K562 (cell line): ENCODE data around the gene MCMBP. TPM values are rescaled to one million over a fixed set of nuclear protein-coding genes. Genes with fewer than 3 reads are reported as not detected.
"Not testable (repeated sequence)": the region's sequence is repeated elsewhere in the genome, so short reads cannot be mapped to it uniquely, and the experiment has no call there.

Experiments
- ATAC-seq: fragments of 200-7000 bp; cut with Tn5 transposase; 3 replicates; pipeline ENCODE4 v1.9.1; 2020; ENCODE audit warnings: moderate library complexity
- BruUV-seq: library from RNA; stranded (reverse); fragments of 400-500 nt; replicated peaks from 2 replicates; lab custom pipeline; 2021; lab: Mats Ljungman, UMichigan
- CTCF ChIA-PET: fragments of 300-600 bp; formaldehyde crosslinking; extraction: SDS; loops from one replicate; lab custom pipeline; 2021; ENCODE audit warnings: low intra/inter-chr PET ratio; lab: Yijun Ruan, JAX
- POLR2A ChIA-PET: fragments of 300-600, 350-650 bp; sonication (Branson Sonifier 250); formaldehyde crosslinking; extraction: SDS; loops from one replicate; lab custom pipeline; 2021; ENCODE audit warnings: antibody characterized with exemption, inconsistent platforms; lab: Yijun Ruan, JAX
- DNase-seq, 4 experiments: peaks; one replicate each; pipeline versions ENCODE4 v3.0.0 to v3.0.0-alpha.2; 2011 to 2018; ENCODE audit warnings: low spot score in 3 of 4, mixed read lengths in 3 of 4; ENCODE audit errors: extremely low read depth in 1 of 4
- FAIRE-seq: peaks from 2 replicates; lab custom pipeline; 2011; peaks lifted over from hg19 to GRCh38; lab: Jason Lieb, UNC
- H2AFZ ChIP-seq: 2 replicates; pipeline ENCODE4 v1.6.0; 2011; ENCODE audit warnings: low read depth, low read length, control low read depth, inconsistent platforms
- H3K27ac ChIP-seq: fragments of 200-600 bp; 3 replicates; pipeline ENCODE4 v1.8.0; 2011; ENCODE audit warnings: low read depth, mild to moderate bottlenecking, control low read depth, inconsistent platforms, low read length, moderate library complexity, mixed read lengths; ENCODE audit errors: extremely low read depth
- H3K27me3 ChIP-seq, 2 experiments: fragments of 300-600 bp in 1 of 2; 2 replicates in 1 of 2; 3 replicates in 1 of 2; pipeline versions ENCODE4 v1.6.0 to v1.8.0; 2011; ENCODE audit warnings: inconsistent platforms in 2 of 2, low read length in 2 of 2, mild to moderate bottlenecking in 1 of 2, mixed read lengths in 1 of 2, moderate library complexity in 1 of 2; ENCODE audit not compliant: control insufficient read depth in 2 of 2, insufficient read depth in 2 of 2
- H3K36me3 ChIP-seq: fragments of 300-600 bp; 3 replicates; pipeline ENCODE4 v1.8.0; 2011; ENCODE audit warnings: mild to moderate bottlenecking, low read length, inconsistent platforms; ENCODE audit not compliant: control insufficient read depth, insufficient read depth
- H3K4me1 ChIP-seq, 2 experiments: fragments of 200-600 bp in 1 of 2; replicated peaks in 1 of 2; 2 replicates in 1 of 2; 3 replicates in 1 of 2; pipeline versions ENCODE4 v1.5.1 to v1.8.0; 2011; ENCODE audit warnings: inconsistent platforms in 2 of 2, low read length in 2 of 2, mild to moderate bottlenecking in 1 of 2, mixed read lengths in 1 of 2, moderate library complexity in 1 of 2; ENCODE audit not compliant: control insufficient read depth in 2 of 2, insufficient read depth in 2 of 2
- H3K4me2 ChIP-seq: 2 replicates; pipeline ENCODE4 v1.6.1; 2011; ENCODE audit warnings: low read length, control low read depth, inconsistent platforms, mixed read lengths; ENCODE audit not compliant: insufficient read depth
- H3K4me3 ChIP-seq: fragments of 200-600 bp; sonication (generic), shearing (Covaris generic); 2 replicates; pipeline ENCODE4 v1.5.1; 2016; ENCODE audit warnings: control low read depth, inconsistent platforms
- H3K79me2 ChIP-seq: fragments of 200-600 bp; 3 replicates; pipeline ENCODE4 v1.8.0; 2011; ENCODE audit warnings: low read length, inconsistent platforms; ENCODE audit not compliant: control insufficient read depth, insufficient read depth
- H3K9ac ChIP-seq, 2 experiments: 2 replicates each; pipeline versions ENCODE4 v1.6.0 to v1.6.1; 2011; ENCODE audit warnings: low read depth in 2 of 2, low read length in 2 of 2, control low read depth in 1 of 2, inconsistent platforms in 1 of 2, mild to moderate bottlenecking in 1 of 2, mixed read lengths in 1 of 2; ENCODE audit not compliant: insufficient read depth in 1 of 2
- H3K9me1 ChIP-seq: one replicate; pipeline ENCODE4 v1.6.0; 2011; ENCODE audit warnings: inconsistent platforms, mild to moderate bottlenecking, low read length, moderate library complexity; ENCODE audit not compliant: control insufficient read depth, insufficient read depth
- H3K9me3 ChIP-seq: replicated peaks from 2 replicates; pipeline ENCODE4 v1.5.1; 2011; ENCODE audit warnings: low read depth, low read length, inconsistent platforms; ENCODE audit not compliant: control insufficient read depth, insufficient read depth
- H4K20me1 ChIP-seq: replicated peaks from 2 replicates; pipeline ENCODE4 v1.6.1; 2011; ENCODE audit warnings: low read length, inconsistent platforms, mixed read lengths; ENCODE audit not compliant: control insufficient read depth, insufficient read depth
- DDX20 ChIP-seq: fragments of 450-650 bp; IDR thresholded peaks from 2 replicates; pipeline ENCODE4 v1.6.1; 2016; ENCODE audit warnings: missing genetic modification characterization, low read depth, mild to moderate bottlenecking, missing compliant biosample characterization, moderate library complexity
- EGR1 ChIP-seq: fragments of 450-650 bp; conservative IDR thresholded peaks from 2 replicates; pipeline ENCODE4 v1.6.1; 2017; ENCODE audit warnings: mild to moderate bottlenecking
- SNAPC5 ChIP-seq: fragments of 250-450 bp; sonication (Bioruptor Pico); IDR thresholded peaks from 2 replicates; pipeline ENCODE4 v1.8.0; 2021; ENCODE audit warnings: moderate library complexity, mild to moderate bottlenecking, inconsistent platforms
- YBX1 ChIP-seq: fragments of 450-650 bp; IDR thresholded peaks from 2 replicates; pipeline ENCODE4 v1.7.1; 2016; ENCODE audit warnings: mild to moderate bottlenecking
- WGBS: fragments of 100-300 bp; shearing (Covaris generic); methylation state at CpG from one replicate; pipeline ENCODE4 v1.1.6; 2016; ENCODE audit warnings: low coverage, mixed read lengths; ENCODE audit not compliant: insufficient coverage; ENCODE audit errors: missing lambda C conversion rate; 5-methylcytosine and 5-hydroxymethylcytosine counted together
- in situ Hi-C: fragments of 300-500 bp; cut with MboI; formaldehyde crosslinking; loops from 4 replicates; pipeline ENCODE4 v1.15.0; 2018; ENCODE audit warnings: inconsistent platforms, mixed read lengths
- intact Hi-C: fragments of 100-400 bp; cut with micrococcal nuclease; formaldehyde crosslinking; loops from 2 replicates; pipeline ENCODE4 v1.14.2; 2022
- polyA plus RNA-seq, 8 experiments: library from polyadenylated mRNA; depleted of rRNA in 4 of 8; stranded (reverse) in 5 of 8; unstranded in 3 of 8; fragments of >200 nt; fragmentation: Nextera tagmentation in 2 of 8; fragmentation: Illumina TruSeq in 1 of 8; extraction: Ambion mirVana in 2 of 8; extraction: Trizol in 1 of 8; gene quantifications; 2 replicates each; pipeline versions ENCODE4 v1.2.1 to v1.2.3, GENCODE V29; 2011 to 2014; ENCODE audit warnings: inconsistent platforms in 1 of 8, missing spikeins in 1 of 8
- total RNA-seq, 7 experiments: library from RNA; depleted of rRNA in 6 of 7; stranded (reverse); fragments of >200 nt in 6 of 7; fragmentation: Illumina TruSeq in 2 of 7; extraction: Trizol in 2 of 7; gene quantifications; 2 replicates each; pipeline versions ENCODE4 v1.2.1 to v1.2.3, GENCODE V29; 2011 to 2021; ENCODE audit warnings: low replicate concordance in 1 of 7
- TF ChIP-seq, protein P1 (sequence below): sonication (generic); formaldehyde crosslinking; IDR thresholded peaks from 2 replicates; pipeline ENCODE4 v1.8.1; 2023; ENCODE audit warnings: mild to moderate bottlenecking, missing genetic modification reagents

The MCMBP gene
- total and polyA plus RNA-seq, 9 of the 15 experiments (the other 6 are each of a cell fraction or from before 2014, with no cell fraction given): 11.2 to 74.3 (median 50.5) TPM

- TF ChIP-seq, protein P1, sequence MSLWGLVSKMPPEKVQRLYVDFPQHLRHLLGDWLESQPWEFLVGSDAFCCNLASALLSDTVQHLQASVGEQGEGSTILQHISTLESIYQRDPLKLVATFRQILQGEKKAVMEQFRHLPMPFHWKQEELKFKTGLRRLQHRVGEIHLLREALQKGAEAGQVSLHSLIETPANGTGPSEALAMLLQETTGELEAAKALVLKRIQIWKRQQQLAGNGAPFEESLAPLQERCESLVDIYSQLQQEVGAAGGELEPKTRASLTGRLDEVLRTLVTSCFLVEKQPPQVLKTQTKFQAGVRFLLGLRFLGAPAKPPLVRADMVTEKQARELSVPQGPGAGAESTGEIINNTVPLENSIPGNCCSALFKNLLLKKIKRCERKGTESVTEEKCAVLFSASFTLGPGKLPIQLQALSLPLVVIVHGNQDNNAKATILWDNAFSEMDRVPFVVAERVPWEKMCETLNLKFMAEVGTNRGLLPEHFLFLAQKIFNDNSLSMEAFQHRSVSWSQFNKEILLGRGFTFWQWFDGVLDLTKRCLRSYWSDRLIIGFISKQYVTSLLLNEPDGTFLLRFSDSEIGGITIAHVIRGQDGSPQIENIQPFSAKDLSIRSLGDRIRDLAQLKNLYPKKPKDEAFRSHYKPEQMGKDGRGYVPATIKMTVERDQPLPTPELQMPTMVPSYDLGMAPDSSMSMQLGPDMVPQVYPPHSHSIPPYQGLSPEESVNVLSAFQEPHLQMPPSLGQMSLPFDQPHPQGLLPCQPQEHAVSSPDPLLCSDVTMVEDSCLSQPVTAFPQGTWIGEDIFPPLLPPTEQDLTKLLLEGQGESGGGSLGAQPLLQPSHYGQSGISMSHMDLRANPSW: no peak
- no peak for TF ChIP-seq YBX1
- no peak for TF ChIP-seq SNAPC5 (CRISPR knock-in tag)
- TF ChIP-seq DDX20 (tag): no peak
- TF ChIP-seq EGR1: no peak
Observed at GRCh38 chr10:119908166-119908565, 35.5 kb upstream of the MCMBP start (continued).

DNA sequence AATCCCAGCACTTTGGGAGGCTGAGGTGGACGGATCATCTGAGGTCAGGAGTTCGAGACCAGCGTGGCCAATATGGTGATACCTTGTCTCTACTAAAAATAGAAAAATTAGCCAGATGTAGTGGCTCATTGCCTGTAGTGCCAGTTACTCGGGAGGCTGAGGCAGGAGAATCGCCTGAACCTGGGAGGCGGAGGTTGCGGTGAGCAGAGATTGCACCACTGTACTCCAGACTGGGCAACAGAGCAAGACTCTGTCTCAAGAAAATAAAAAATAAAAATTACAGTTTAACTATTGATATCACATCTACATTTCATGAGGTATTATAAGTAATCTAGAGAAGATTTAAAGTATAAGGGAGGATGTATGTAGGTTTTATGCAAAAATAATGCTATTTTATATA is 35.1 kb upstream of the MCMBP start:
- FAIRE-seq, in situ Hi-C loops, H3K4me2 ChIP-seq, H3K27ac ChIP-seq, DNase-seq, intact Hi-C loops, POLR2A ChIA-PET, H3K9me3 ChIP-seq, H3K9ac ChIP-seq, H3K9me1 ChIP-seq, H3K79me2 ChIP-seq, H3K4me1 ChIP-seq, H4K20me1 ChIP-seq, H3K4me3 ChIP-seq, ATAC-seq, BruUV-seq, H2AFZ ChIP-seq, H3K27me3 ChIP-seq, CTCF ChIA-PET: not testable (repeated sequence)
- 100% methylated on average over 4 of the region's 7 CpGs for WGBS
- H3K36me3 ChIP-seq: peaks cover 56% of the 10 kb centered on the region
